ENCODE results near the gene ATG14.

DNA sequence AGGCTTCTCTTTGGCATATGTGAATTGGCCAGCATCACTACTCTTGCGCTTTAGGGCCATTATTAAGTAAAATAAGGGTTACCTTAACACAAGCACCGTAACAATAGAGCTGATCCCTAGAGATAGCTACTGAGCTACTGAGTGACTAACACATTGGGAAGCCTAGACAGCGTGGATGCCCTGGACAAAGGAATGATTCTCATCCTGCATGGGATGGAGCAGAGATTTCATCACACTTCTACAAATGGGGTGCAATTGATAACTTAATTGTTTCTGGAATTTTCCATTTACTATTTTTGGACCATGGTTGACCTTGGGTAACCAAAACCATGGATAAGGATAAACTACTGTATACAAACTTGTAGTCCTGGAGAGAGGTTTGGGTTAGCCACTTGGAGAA, 83.3 kb downstream of the ATG14 start:
- no peak for TF ChIP-seq EZH2 (IDR thresholded peaks at IDR 0.05; ENCODE audit: low read depth)
- TF ChIP-seq, protein P1, sequence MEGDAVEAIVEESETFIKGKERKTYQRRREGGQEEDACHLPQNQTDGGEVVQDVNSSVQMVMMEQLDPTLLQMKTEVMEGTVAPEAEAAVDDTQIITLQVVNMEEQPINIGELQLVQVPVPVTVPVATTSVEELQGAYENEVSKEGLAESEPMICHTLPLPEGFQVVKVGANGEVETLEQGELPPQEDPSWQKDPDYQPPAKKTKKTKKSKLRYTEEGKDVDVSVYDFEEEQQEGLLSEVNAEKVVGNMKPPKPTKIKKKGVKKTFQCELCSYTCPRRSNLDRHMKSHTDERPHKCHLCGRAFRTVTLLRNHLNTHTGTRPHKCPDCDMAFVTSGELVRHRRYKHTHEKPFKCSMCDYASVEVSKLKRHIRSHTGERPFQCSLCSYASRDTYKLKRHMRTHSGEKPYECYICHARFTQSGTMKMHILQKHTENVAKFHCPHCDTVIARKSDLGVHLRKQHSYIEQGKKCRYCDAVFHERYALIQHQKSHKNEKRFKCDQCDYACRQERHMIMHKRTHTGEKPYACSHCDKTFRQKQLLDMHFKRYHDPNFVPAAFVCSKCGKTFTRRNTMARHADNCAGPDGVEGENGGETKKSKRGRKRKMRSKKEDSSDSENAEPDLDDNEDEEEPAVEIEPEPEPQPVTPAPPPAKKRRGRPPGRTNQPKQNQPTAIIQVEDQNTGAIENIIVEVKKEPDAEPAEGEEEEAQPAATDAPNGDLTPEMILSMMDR (conservative IDR thresholded peaks at IDR 0.05) = no peak
